ENCODE measurements around the gene CALR.

The CALR gene

GRCh38 chr19:12979974-12980373 is 41.6 kb downstream of the CALR start:
- no peak for DNase-seq

- no peak for DNase-seq
Observed at GRCh38 chr19:12982648-12983047, 44.2 kb downstream of the CALR start.

- no peak for DNase-seq
Observed at GRCh38 chr19:12983091-12983490, 44.7 kb downstream of the CALR start.

GRCh38 chr19:12983542-12984142 is 45.2 kb downstream of the CALR start:
- peak in 13 of 14 donors; percentile 28 to 91 (median 77) for DNase-seq

GRCh38 chr19:12984143-12984627 is 45.8 kb downstream of the CALR start:
- no peak for DNase-seq

- DNase-seq = peak in 1 of 14 donors; percentile 63
Observed at GRCh38 chr19:12984683-12985048, 46.3 kb downstream of the CALR start.

GRCh38 chr19:12985049-12985776 is 46.8 kb downstream of the CALR start:
- DNase-seq = peak in 11 of 14 donors; percentile 22 to 88 (median 79)

GRCh38 chr19:12986726-12987125 is 48.3 kb downstream of the CALR start:
- DNase-seq = no peak

GRCh38 chr19:12987190-12987589 is 48.8 kb downstream of the CALR start:
- DNase-seq = no peak

GRCh38 chr19:12987781-12988180 is 49.4 kb downstream of the CALR start:
- no peak for DNase-seq

GRCh38 chr19:12990431-12990830 is 52.0 kb downstream of the CALR start:
- DNase-seq = no peak

GRCh38 chr19:12990853-12991252 is 52.4 kb downstream of the CALR start:
- DNase-seq = no peak

- no peak for DNase-seq
Observed at GRCh38 chr19:12991296-12991695, 52.9 kb downstream of the CALR start.

GRCh38 chr19:12992729-12993128 is 54.3 kb downstream of the CALR start:
- DNase-seq = no peak

GRCh38 chr19:12993562-12993961 is 55.2 kb downstream of the CALR start:
- no peak for DNase-seq
